Testis (tissue), 3 donors: ENCODE results near the gene CD27. TPM values are rescaled to one million over a fixed set of nuclear protein-coding genes. Genes with fewer than 3 reads are reported as not detected.
"Not testable (repeated sequence)": the region's sequence is repeated elsewhere in the genome, so short reads cannot be mapped to it uniquely, and the experiment has no call there.

Experiments used
- DNase-seq: peaks from one replicate; pipeline ENCODE4 v3.0.0-alpha.2; 2019
- H3K27ac ChIP-seq, 2 donors: fragments of 200-600 bp; sonication (generic); one replicate each; pipeline ENCODE4 v1.5.1; 2019
- H3K27me3 ChIP-seq: fragments of 200-600 bp; sonication (generic); one replicate; pipeline ENCODE4 v1.5.1; 2019
- H3K36me3 ChIP-seq: fragments of 200-600 bp; sonication (generic); one replicate; pipeline ENCODE4 v1.5.1; 2017; ENCODE audit warnings: low read depth; ENCODE audit errors: missing control alignments
- H3K4me1 ChIP-seq: fragments of 200-600 bp; sonication (generic); one replicate; pipeline ENCODE4 v1.5.1; 2019
- H3K4me3 ChIP-seq, 2 donors: fragments of 200-600 bp; sonication (generic); one replicate each; pipeline ENCODE4 v1.5.1; 2017 to 2019
- H3K9me3 ChIP-seq: fragments of 200-600 bp; sonication (generic); one replicate; pipeline ENCODE4 v1.5.1; 2017
- POLR2A ChIP-seq: fragments of 450-650 bp; IDR thresholded peaks from one replicate; pipeline ENCODE4 v1.6.1; 2017; ENCODE audit warnings: antibody characterized with exemption, mild to moderate bottlenecking, moderate library complexity
- WGBS, 2 donors: methylation state at CpG; one replicate each; pipeline ENCODE4 v1.1.5; 2018; 5-methylcytosine and 5-hydroxymethylcytosine counted together
- intact Hi-C: fragments of 100-400 bp; cut with DNase I; formaldehyde crosslinking; loops from one replicate; pipeline ENCODE4 v1.15.1; 2023; ENCODE audit warnings: low total_unique reads
- polyA plus RNA-seq: library from polyadenylated mRNA; stranded (reverse); fragments of 350-450 nt; fragmentation: Illumina TruSeq; extraction: RNeasy Lipid Tissue Mini Kit (QIAGEN cat#74804); gene quantifications from one replicate; pipeline ENCODE4 v1.2.3, GENCODE V29; 2014; ENCODE audit warnings: low read depth, low replicate concordance; ENCODE audit not compliant: insufficient read depth
- total RNA-seq, 2 donors: library from RNA; depleted of rRNA; stranded (reverse); fragments of >200 nt; gene quantifications; one replicate each; pipeline ENCODE4 v1.2.3, GENCODE V29; 2016
- TF ChIP-seq, protein P1 (sequence below), 3 experiments: fragments of 450-650 bp in 2 of 3; fragments of 200-600 bp in 1 of 3; sonication (generic) in 1 of 3; IDR thresholded peaks; one replicate each; pipeline ENCODE4 v1.5.1; 2016 to 2019; ENCODE audit warnings: antibody characterized with exemption in 3 of 3, mild to moderate bottlenecking in 2 of 3, moderate library complexity in 1 of 3

CD27 gene
- total and polyA plus RNA-seq, 3 donors from 2014 or later: 0.74 to 3.7 TPM; not detected in 1

DNA sequence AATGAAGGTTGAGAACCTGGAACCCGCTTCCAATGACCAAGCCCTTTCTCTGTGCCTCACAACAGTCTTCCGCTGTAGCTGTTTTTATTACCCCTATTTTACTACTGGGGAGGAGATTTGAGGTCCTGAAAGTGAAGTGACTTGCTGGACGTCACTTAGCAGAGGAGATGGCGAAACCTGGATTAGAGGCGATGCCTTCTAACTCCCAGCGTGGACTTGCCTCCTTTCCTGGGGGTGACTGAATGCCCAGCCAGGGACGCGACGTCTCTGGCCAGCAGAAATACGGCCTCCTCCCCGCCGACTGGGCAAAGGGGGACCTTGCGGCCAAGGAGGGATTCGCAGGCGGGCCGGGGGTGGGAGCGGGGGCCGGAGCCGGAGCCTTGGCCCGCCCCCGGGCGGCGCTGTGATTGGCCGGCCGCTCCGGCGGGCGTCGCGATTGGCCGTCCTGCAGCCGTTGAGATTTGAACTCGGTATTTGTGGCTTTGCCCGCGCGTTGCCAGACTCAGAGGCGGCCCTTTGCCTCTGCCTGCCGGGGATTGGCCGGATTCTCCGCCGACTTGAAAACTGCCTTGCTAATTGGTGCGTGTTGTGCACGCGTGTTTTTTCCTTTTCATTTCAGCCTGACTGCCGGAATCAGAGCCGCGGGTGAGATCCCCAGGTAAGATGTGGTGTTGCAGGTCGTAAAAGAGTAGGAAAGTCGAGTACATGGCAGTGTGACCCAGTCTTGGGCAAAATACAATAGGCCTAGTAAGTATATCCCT is 48.9 kb downstream of the CD27 start, which contains the start of gene NCAPD2:
NCAPD2 (plus strand) TSS at position 606 of the 761 bp plus-strand sequence. CDS start 997 bp downstream, outside the sequence.
- Histone ChIP-seq H3K4me3 (peak within 1 kb of the TSS; percentile 72 to 86), H3K4me1 (peaks cover 7% of the 10 kb centered on the region), H3K9me3 (no peaks in the 10 kb centered on the region), H3K27ac (peak within 1 kb of the TSS; percentile 82 to 99), H3K27me3 (no peaks in the 10 kb centered on the region), H3K36me3 (no peaks in the 10 kb centered on the region)
- intact Hi-C loops: no loop called here
- WGBS, 2 donors: 0 to 1% methylated on average over 16 to 46 of the region's 49 CpGs
- TF ChIP-seq, protein P1, sequence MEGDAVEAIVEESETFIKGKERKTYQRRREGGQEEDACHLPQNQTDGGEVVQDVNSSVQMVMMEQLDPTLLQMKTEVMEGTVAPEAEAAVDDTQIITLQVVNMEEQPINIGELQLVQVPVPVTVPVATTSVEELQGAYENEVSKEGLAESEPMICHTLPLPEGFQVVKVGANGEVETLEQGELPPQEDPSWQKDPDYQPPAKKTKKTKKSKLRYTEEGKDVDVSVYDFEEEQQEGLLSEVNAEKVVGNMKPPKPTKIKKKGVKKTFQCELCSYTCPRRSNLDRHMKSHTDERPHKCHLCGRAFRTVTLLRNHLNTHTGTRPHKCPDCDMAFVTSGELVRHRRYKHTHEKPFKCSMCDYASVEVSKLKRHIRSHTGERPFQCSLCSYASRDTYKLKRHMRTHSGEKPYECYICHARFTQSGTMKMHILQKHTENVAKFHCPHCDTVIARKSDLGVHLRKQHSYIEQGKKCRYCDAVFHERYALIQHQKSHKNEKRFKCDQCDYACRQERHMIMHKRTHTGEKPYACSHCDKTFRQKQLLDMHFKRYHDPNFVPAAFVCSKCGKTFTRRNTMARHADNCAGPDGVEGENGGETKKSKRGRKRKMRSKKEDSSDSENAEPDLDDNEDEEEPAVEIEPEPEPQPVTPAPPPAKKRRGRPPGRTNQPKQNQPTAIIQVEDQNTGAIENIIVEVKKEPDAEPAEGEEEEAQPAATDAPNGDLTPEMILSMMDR (IDR thresholded peaks at IDR 0.05): peak; percentile 23 to 67 (median 60)
- TF ChIP-seq POLR2A: no peak
- DNase-seq: peak; percentile 98

DNA sequence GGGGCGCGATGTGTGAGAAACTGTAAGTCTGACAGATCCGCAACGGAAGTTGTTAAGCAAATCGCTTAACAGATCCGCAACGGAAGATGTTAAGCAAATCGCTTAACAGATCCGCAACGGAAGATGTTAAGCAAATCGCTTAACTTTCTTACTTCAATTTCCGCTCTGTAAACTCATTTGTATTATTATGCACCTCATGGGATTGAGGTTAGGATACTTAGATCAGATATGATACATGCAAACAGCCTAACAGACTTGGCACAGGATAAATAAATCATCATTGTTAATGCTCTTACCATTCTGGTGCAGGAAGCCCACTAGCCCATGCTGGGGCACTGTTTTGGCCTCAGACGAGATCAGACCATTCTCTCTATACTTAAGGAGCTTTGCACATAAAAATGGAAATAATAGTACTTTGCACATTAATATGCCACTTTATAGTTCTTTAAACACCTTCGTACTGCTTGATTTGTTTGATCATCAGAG is 49.5 kb downstream of the CD27 start:
- intact Hi-C loops: no loop called here
- H3K9me3 ChIP-seq: no peaks in the 10 kb centered on the region
- 1 to 2% methylated on average over 14 of the region's 14 CpGs for WGBS, 2 donors
- H3K27me3 ChIP-seq: no peaks in the 10 kb centered on the region
- TF ChIP-seq, protein P1 (IDR thresholded peaks at IDR 0.05): no peak
- no peak for TF ChIP-seq POLR2A
- peak overlapping the region in 1 of 2 donors; percentile 99 for H3K27ac ChIP-seq
- no peak for DNase-seq
- peaks cover 7% of the 10 kb centered on the region for H3K4me1 ChIP-seq
- peak overlapping the region; percentile 72 to 86 for H3K4me3 ChIP-seq
- no peaks in the 10 kb centered on the region for H3K36me3 ChIP-seq

DNA sequence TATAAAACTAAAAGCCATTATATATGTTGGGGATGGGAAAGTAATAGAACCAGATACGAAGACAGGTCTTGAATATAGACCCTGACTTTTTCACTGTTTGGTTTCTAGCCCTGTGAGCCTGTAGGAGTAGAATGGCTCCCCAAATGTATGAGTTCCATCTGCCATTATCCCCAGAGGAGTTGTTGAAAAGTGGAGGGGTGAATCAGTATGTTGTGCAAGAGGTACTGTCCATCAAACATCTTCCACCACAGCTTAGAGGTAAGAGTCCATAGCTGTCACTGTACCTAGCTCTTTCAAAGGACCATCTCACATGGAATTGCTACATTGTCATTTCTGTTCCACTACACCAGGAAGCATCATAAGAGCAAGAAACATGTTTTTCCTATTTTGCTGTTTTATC is 50.2 kb downstream of the CD27 start:
- no peaks in the 10 kb centered on the region for H3K9me3 ChIP-seq
- peak overlapping the region in 1 of 2 donors; percentile 72 for H3K4me3 ChIP-seq
- TF ChIP-seq, protein P1 (IDR thresholded peaks at IDR 0.05): no peak
- TF ChIP-seq POLR2A: no peak
- H3K4me1 ChIP-seq: peaks cover 7% of the 10 kb centered on the region
- H3K27me3 ChIP-seq: no peaks in the 10 kb centered on the region
- 47 to 77% methylated on average over 1 of the region's 1 CpG for WGBS, 2 donors
- intact Hi-C loops: no loop called here
- H3K27ac ChIP-seq: no peak overlapping the region
- DNase-seq: no peak
- no peaks in the 10 kb centered on the region for H3K36me3 ChIP-seq

DNA sequence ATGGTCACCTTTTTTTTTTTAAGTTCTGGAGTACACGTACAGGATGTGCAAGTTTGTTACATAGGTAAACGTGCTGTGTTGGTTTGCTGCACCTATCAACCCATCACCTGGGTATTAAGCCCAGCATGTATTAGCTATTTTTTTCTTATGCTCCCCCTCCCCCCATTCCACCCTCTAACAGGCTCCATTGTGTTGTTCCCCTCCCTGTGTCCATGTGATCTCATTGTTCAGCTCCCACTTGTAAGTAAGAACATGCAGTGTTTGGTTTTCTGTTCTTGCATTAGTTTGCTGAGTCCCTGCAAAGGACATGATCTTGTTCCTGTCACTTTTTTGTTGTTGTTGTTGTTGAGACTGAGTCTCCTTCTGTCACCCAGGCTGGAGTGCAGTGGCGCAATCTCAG is 52.5 kb downstream of the CD27 start:
- H3K27ac ChIP-seq, intact Hi-C loops: not testable (repeated sequence)
- WGBS, 2 donors: 69 to 94% methylated on average over 3 of the region's 3 CpGs

DNA sequence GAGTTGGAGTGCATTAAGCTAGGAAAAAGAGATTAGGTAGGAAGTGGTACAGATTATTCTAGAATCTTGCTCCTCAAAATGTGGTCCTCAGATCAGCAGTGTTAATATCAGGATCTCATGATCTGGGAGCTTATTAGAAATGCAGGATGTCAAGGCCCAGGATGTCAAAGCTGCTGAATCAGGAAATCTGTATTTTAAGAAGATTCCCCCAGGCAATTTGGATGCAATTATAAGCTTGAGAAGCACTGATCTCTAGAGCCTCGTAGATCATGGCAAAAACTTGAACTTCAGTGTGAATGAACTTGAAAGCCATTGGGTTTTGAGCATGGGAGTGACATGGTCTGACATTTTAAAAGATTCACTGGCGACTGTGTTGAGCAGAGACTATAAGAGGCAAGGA is 55.7 kb downstream of the CD27 start:
- no peak overlapping the region for H3K27ac ChIP-seq
- intact Hi-C loops: no loop called here
- H3K36me3 ChIP-seq: no peaks in the 10 kb centered on the region
- WGBS, 2 donors: 88 to 93% methylated on average over 2 of the region's 2 CpGs
- H3K27me3 ChIP-seq: no peaks in the 10 kb centered on the region
- no peaks in the 10 kb centered on the region for H3K4me1 ChIP-seq
- H3K4me3 ChIP-seq: no peak overlapping the region
- no peaks in the 10 kb centered on the region for H3K9me3 ChIP-seq
- TF ChIP-seq POLR2A: no peak
- TF ChIP-seq, protein P1 (IDR thresholded peaks at IDR 0.05): no peak
- DNase-seq: no peak

More for the DNA sequence above, 52.5 kb downstream of the CD27 start:
- DNase-seq, H3K36me3 ChIP-seq, H3K4me1 ChIP-seq, H3K27me3 ChIP-seq, H3K9me3 ChIP-seq, H3K4me3 ChIP-seq: not testable (repeated sequence)

Other genes starting within 250 kb of the CD27 start
- 10 to 100 TPM; 31.2 to 53.1 TPM for gene CD9, start 244.6 kb upstream of the CD27 start, total RNA-seq
- gene CD9, start 244.6 kb upstream of the CD27 start, polyA plus RNA-seq: 94.2 TPM
- 1 to 10 TPM in 1 of 2 donors, under 1 TPM in 1; 0.87 to 2.0 TPM for gene PLEKHG6, start 134.3 kb upstream of the CD27 start, total RNA-seq
- gene PLEKHG6, start 134.3 kb upstream of the CD27 start, polyA plus RNA-seq: 2.2 TPM
- 100 to 1,000 TPM in 1 of 2 donors, 10 to 100 TPM in 1; 94.6 to 106 TPM for gene TNFRSF1A, start 102.9 kb upstream of the CD27 start, total RNA-seq
- gene TNFRSF1A, start 102.9 kb upstream of the CD27 start, polyA plus RNA-seq: 59.8 TPM
- gene SCNN1A, start 69.4 kb upstream of the CD27 start, total RNA-seq: 10 to 100 TPM; 22.7 to 43.1 TPM
- 14.6 TPM for gene SCNN1A, start 69.4 kb upstream of the CD27 start, polyA plus RNA-seq
- 100 to 1,000 TPM in 1 of 2 donors, 10 to 100 TPM in 1; 81.3 to 112 TPM for gene LTBR, start 60.8 kb upstream of the CD27 start, total RNA-seq
- gene LTBR, start 60.8 kb upstream of the CD27 start, polyA plus RNA-seq: 36.6 TPM
- 10 to 100 TPM; 18.4 to 29.8 TPM for gene TAPBPL, start 7.1 kb downstream of the CD27 start, total RNA-seq
- gene TAPBPL, start 7.1 kb downstream of the CD27 start, polyA plus RNA-seq: 20.1 TPM
- 10 to 100 TPM; 15.0 to 18.3 TPM for gene VAMP1, start 25.7 kb downstream of the CD27 start, total RNA-seq
- gene VAMP1, start 25.7 kb downstream of the CD27 start, polyA plus RNA-seq: 12.7 TPM
- 100 to 1,000 TPM; 106 to 135 TPM for gene MRPL51, start 48.3 kb downstream of the CD27 start, total RNA-seq
- gene MRPL51, start 48.3 kb downstream of the CD27 start, polyA plus RNA-seq: 343 TPM
- 10 to 100 TPM; 42.9 to 43.1 TPM for gene NCAPD2, start 49.1 kb downstream of the CD27 start, total RNA-seq
- gene NCAPD2, start 49.1 kb downstream of the CD27 start, polyA plus RNA-seq: 46.6 TPM
- gene GAPDH, start 89.6 kb downstream of the CD27 start, total RNA-seq: 1,000 to 10,000 TPM; 1,591 to 1,928 TPM
- gene GAPDH, start 89.6 kb downstream of the CD27 start, polyA plus RNA-seq: 1,857 TPM
- gene IFFO1, start 111.1 kb downstream of the CD27 start, total RNA-seq: 10 to 100 TPM; 40.6 to 43.4 TPM
- gene IFFO1, start 111.1 kb downstream of the CD27 start, polyA plus RNA-seq: 28.6 TPM
- 10 to 100 TPM; 51.8 to 60.3 TPM for gene NOP2, start 123.3 kb downstream of the CD27 start, total RNA-seq
- gene NOP2, start 123.3 kb downstream of the CD27 start, polyA plus RNA-seq: 38.6 TPM
- 100 to 1,000 TPM; 314 to 328 TPM for gene CHD4, start 162.4 kb downstream of the CD27 start, total RNA-seq
- gene CHD4, start 162.4 kb downstream of the CD27 start, polyA plus RNA-seq: 160 TPM
- 1 to 10 TPM; 1.5 to 2.4 TPM for gene LPAR5, start 191.0 kb downstream of the CD27 start, total RNA-seq
- 3.1 TPM for gene LPAR5, start 191.0 kb downstream of the CD27 start, polyA plus RNA-seq
- 100 to 1,000 TPM; 172 to 241 TPM for gene ACRBP, start 202.5 kb downstream of the CD27 start, total RNA-seq
- gene ACRBP, start 202.5 kb downstream of the CD27 start, polyA plus RNA-seq: 715 TPM
- 10 to 100 TPM; 58.3 to 63.0 TPM for gene ING4, start 218.2 kb downstream of the CD27 start, total RNA-seq
- gene ING4, start 218.2 kb downstream of the CD27 start, polyA plus RNA-seq: 48.1 TPM
- 10 to 100 TPM; 78.5 to 85.1 TPM for gene ZNF384, start 244.4 kb downstream of the CD27 start, total RNA-seq
- gene ZNF384, start 244.4 kb downstream of the CD27 start, polyA plus RNA-seq: 94.9 TPM